Activated T-cell treated with anti-CD3 and anti-CD28 coated beads, Interleukin-2, amount 50 U/mL, for 24 hours (primary cell): Measurements from ENCODE around the gene SERTAD2.

Experiments
- DNase-seq: peaks from one replicate; pipeline ENCODE4 v3.0.0-alpha.2; 2020
- H3K27ac Mint-ChIP-seq: 2 replicates; pipeline ENCODE4 v1.8.0; 2020; ENCODE audit warnings: mild to moderate bottlenecking, mixed read lengths
- H3K27me3 Mint-ChIP-seq: 2 replicates; pipeline ENCODE4 v1.8.0; 2020; ENCODE audit warnings: mixed read lengths
- H3K36me3 Mint-ChIP-seq: 2 replicates; pipeline ENCODE4 v1.8.0; 2020; ENCODE audit warnings: low read depth, mixed read lengths
- H3K4me1 Mint-ChIP-seq: 2 replicates; pipeline ENCODE4 v1.8.0; 2020; ENCODE audit warnings: low read depth, mixed read lengths
- H3K4me3 Mint-ChIP-seq: 2 replicates; pipeline ENCODE4 v1.8.0; 2020; ENCODE audit warnings: mild to moderate bottlenecking, moderate library complexity, mixed read lengths
- H3K9me3 Mint-ChIP-seq: 2 replicates; pipeline ENCODE4 v1.8.0; 2020; ENCODE audit warnings: mixed read lengths

The SERTAD2 gene, protein sequence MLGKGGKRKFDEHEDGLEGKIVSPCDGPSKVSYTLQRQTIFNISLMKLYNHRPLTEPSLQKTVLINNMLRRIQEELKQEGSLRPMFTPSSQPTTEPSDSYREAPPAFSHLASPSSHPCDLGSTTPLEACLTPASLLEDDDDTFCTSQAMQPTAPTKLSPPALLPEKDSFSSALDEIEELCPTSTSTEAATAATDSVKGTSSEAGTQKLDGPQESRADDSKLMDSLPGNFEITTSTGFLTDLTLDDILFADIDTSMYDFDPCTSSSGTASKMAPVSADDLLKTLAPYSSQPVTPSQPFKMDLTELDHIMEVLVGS

GRCh38 chr2:64653109-64654062, at the start of gene SERTAD2:
Gene SERTAD2, minus strand, starts transcription at chr2:64653913. Its CDS starts 17,042 bp downstream, at chr2:64636871.
- H3K9me3 Mint-ChIP-seq = no peaks in the 10 kb centered on the region
- H3K36me3 Mint-ChIP-seq = peaks cover 9% of the 10 kb centered on the region
- peak within 1 kb of the TSS; percentile 90 for H3K27ac Mint-ChIP-seq
- peak; percentile 86 for DNase-seq
- peaks cover 81% of the 10 kb centered on the region for H3K4me1 Mint-ChIP-seq
- H3K4me3 Mint-ChIP-seq = peak within 1 kb of the TSS; percentile 89
- no peaks in the 10 kb centered on the region for H3K27me3 Mint-ChIP-seq

GRCh38 chr2:64700133-64700809, 46.6 kb upstream of the SERTAD2 start:
- Mint-ChIP-seq H3K4me1 (peaks cover 67% of the 10 kb centered on the region), H3K27ac (peak overlapping the region; percentile 97), H3K36me3 (no peaks in the 10 kb centered on the region), H3K27me3 (no peaks in the 10 kb centered on the region), H3K4me3 (peak overlapping the region; percentile 59), H3K9me3 (peaks cover 6% of the 10 kb centered on the region)
- DNase-seq = no peak

GRCh38 chr2:64699712-64700111, 46.0 kb upstream of the SERTAD2 start:
- DNase-seq = no peak
- no peaks in the 10 kb centered on the region for H3K36me3 Mint-ChIP-seq
- H3K27me3 Mint-ChIP-seq = no peaks in the 10 kb centered on the region
- peaks cover 63% of the 10 kb centered on the region for H3K4me1 Mint-ChIP-seq
- H3K4me3 Mint-ChIP-seq = peak overlapping the region; percentile 59
- H3K9me3 Mint-ChIP-seq = peaks cover 6% of the 10 kb centered on the region
- H3K27ac Mint-ChIP-seq = peak overlapping the region; percentile 97

GRCh38 chr2:64698668-64699444, 45.1 kb upstream of the SERTAD2 start:
- Mint-ChIP-seq H3K27me3 (no peaks in the 10 kb centered on the region), H3K4me1 (peaks cover 59% of the 10 kb centered on the region), H3K4me3 (peak overlapping the region; percentile 52), H3K36me3 (no peaks in the 10 kb centered on the region), H3K27ac (peak overlapping the region; percentile 97), H3K9me3 (peaks cover 6% of the 10 kb centered on the region)
- no peak for DNase-seq

DNA sequence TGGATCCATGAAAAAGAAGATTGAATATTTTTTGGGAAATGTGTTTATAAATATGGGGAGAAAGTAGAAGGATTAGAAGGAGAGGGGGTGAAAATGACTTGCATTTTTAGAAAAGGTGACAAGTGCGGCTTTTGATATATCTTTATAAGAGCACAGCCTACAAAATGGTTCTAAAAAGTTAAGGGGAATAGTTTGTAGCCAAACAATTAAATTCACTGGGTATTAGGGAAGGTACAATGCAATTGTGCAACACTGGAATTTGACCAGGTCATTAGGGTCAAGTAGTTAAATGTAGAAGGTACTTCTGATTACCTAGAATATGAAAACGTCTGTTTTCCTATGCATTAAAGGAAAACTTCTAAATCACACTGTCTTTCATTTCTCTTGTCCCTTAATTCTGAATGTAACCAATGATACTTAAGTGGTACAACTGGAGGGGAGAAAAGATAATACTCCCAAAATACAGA, 44.5 kb upstream of the SERTAD2 start:
- H3K4me1 Mint-ChIP-seq = peaks cover 60% of the 10 kb centered on the region
- H3K27ac Mint-ChIP-seq = peak overlapping the region; percentile 97
- H3K9me3 Mint-ChIP-seq = peaks cover 6% of the 10 kb centered on the region
- peak overlapping the region; percentile 52 for H3K4me3 Mint-ChIP-seq
- H3K27me3 Mint-ChIP-seq = no peaks in the 10 kb centered on the region
- no peaks in the 10 kb centered on the region for H3K36me3 Mint-ChIP-seq
- no peak for DNase-seq

DNA sequence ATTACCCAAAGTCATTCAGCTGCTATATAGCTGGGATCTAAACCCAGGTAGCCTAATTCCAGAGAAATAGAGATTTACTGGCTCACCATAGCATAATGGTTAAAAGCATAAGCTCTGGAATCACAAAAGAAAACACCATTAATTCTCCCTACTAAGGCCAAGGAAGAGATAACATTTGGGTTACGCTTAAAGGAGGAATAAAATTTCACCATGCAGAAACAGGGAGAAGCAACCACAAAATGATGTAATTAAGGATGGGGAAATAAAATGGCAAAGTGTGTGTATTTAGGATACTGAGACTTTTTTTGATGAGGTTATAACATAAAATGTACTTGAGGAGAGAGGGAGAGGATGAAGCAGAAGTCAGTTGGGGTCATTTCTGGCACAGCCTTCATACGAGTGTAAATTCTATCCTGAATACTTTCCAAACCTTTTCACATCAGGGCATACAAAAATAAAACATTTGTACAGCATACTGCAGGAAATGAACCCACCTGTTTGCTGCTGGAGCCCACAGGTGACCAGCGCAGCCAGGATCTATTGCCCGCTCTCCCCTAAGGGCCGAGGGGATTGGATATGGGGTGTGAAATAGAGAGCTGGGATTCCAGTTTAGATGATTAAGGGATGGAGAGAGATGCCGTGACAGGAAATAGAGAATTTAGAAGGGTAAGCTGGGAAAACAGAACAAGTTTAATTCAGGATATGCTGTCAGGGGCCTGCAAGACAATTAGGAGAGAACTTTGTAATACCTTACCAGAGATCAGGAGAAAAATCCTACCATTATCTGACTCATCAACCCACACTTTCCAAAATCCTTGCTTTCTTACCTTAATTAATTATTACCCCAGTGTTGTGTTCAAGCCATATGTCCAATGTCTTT, 43.8 kb upstream of the SERTAD2 start:
- DNase-seq = no peak
- H3K9me3 Mint-ChIP-seq = peaks cover 6% of the 10 kb centered on the region
- peaks cover 59% of the 10 kb centered on the region for H3K4me1 Mint-ChIP-seq
- no peak overlapping the region for H3K4me3 Mint-ChIP-seq
- no peaks in the 10 kb centered on the region for H3K36me3 Mint-ChIP-seq
- no peaks in the 10 kb centered on the region for H3K27me3 Mint-ChIP-seq
- peak overlapping the region; percentile 97 for H3K27ac Mint-ChIP-seq

DNA sequence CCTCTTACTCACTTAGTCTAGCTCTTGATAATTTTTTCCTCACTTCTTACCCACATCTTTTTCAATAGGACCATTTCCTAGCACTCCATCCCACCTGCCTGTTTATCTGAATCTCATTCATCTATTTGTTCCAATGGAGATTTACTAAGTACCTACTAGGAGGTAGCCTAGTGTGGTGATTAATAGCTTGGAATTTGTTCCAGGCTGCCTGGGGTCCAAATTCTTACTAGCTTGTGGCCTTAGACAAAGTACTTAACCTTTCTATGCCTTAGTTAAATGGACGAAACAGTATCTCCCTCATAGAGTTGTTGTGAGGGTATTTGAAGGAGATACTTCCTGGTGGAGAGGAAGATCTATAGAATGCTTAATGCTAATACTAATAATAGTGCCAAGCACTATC, 42.9 kb upstream of the SERTAD2 start:
- Mint-ChIP-seq H3K9me3 (peaks cover 8% of the 10 kb centered on the region), H3K27me3 (no peaks in the 10 kb centered on the region), H3K4me1 (peaks cover 62% of the 10 kb centered on the region), H3K27ac (no peak overlapping the region), H3K36me3 (no peaks in the 10 kb centered on the region), H3K4me3 (no peak overlapping the region)
- DNase-seq = no peak

- Mint-ChIP-seq H3K9me3 (peaks cover 8% of the 10 kb centered on the region), H3K4me3 (no peak overlapping the region), H3K36me3 (no peaks in the 10 kb centered on the region), H3K27ac (no peak overlapping the region), H3K27me3 (no peaks in the 10 kb centered on the region), H3K4me1 (peaks cover 59% of the 10 kb centered on the region)
- DNase-seq = no peak
Observed at GRCh38 chr2:64695721-64696261, 42.1 kb upstream of the SERTAD2 start.

GRCh38 chr2:64692401-64692800, 38.7 kb upstream of the SERTAD2 start:
- no peaks in the 10 kb centered on the region for H3K27me3 Mint-ChIP-seq
- no peaks in the 10 kb centered on the region for H3K36me3 Mint-ChIP-seq
- H3K4me1 Mint-ChIP-seq = peaks cover 29% of the 10 kb centered on the region
- H3K27ac Mint-ChIP-seq = no peak overlapping the region
- H3K9me3 Mint-ChIP-seq = peaks cover 2% of the 10 kb centered on the region
- DNase-seq = no peak
- no peak overlapping the region for H3K4me3 Mint-ChIP-seq

DNA sequence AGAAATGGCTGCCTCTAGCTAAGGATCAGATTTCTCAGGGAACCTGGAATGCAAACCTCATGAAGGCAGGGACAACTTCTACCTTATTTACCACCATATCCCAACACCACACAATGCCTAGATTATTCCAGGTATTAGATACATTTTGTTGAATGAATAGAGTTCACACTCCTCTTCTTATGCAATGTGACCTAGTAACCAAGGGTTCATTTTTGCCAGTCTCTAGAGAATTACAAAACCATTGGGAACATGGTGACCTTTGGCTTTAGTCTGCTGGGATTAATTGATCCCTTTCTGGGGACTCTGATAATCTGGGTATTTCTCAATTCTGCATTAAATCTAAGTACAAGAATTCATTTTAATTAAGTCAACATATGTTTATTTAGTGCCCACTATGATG, 35.2 kb upstream of the SERTAD2 start:
- H3K9me3 Mint-ChIP-seq = peaks cover 2% of the 10 kb centered on the region
- H3K27ac Mint-ChIP-seq = no peak overlapping the region
- no peaks in the 10 kb centered on the region for H3K36me3 Mint-ChIP-seq
- no peaks in the 10 kb centered on the region for H3K27me3 Mint-ChIP-seq
- H3K4me3 Mint-ChIP-seq = no peak overlapping the region
- DNase-seq = no peak
- H3K4me1 Mint-ChIP-seq = peaks cover 20% of the 10 kb centered on the region

GRCh38 chr2:64686283-64686956, 32.7 kb upstream of the SERTAD2 start:
- Mint-ChIP-seq H3K4me3 (no peak overlapping the region), H3K27ac (no peak overlapping the region), H3K27me3 (no peaks in the 10 kb centered on the region), H3K4me1 (peaks cover 19% of the 10 kb centered on the region), H3K9me3 (no peaks in the 10 kb centered on the region), H3K36me3 (no peaks in the 10 kb centered on the region)
- no peak for DNase-seq

- peaks cover 20% of the 10 kb centered on the region for H3K4me1 Mint-ChIP-seq
- H3K36me3 Mint-ChIP-seq = no peaks in the 10 kb centered on the region
- DNase-seq = no peak
- H3K4me3 Mint-ChIP-seq = no peak overlapping the region
- no peak overlapping the region for H3K27ac Mint-ChIP-seq
- no peaks in the 10 kb centered on the region for H3K27me3 Mint-ChIP-seq
- no peaks in the 10 kb centered on the region for H3K9me3 Mint-ChIP-seq
Observed at GRCh38 chr2:64685430-64685829, 31.7 kb upstream of the SERTAD2 start.
